DOHH2 (cell line): Measurements from ENCODE around the gene TEKTIP1.

Experiments
- CTCF ChIP-seq: fragments of 200-600 bp; sonication (generic); IDR thresholded peaks from one replicate; pipeline ENCODE4 v1.5.1; 2014; ENCODE audit warnings: antibody characterized with exemption, mild to moderate bottlenecking, low read depth, low read length; ENCODE audit not compliant: poor library complexity, severe bottlenecking
- EZH2phosphoT487 ChIP-seq: fragments of 200-600 bp; sonication (generic); IDR thresholded peaks from 2 replicates; pipeline ENCODE4 v1.6.1; 2017; ENCODE audit warnings: borderline replicate concordance, mild to moderate bottlenecking, antibody characterized with exemption, low read length, moderate library complexity, mixed read lengths

DNA sequence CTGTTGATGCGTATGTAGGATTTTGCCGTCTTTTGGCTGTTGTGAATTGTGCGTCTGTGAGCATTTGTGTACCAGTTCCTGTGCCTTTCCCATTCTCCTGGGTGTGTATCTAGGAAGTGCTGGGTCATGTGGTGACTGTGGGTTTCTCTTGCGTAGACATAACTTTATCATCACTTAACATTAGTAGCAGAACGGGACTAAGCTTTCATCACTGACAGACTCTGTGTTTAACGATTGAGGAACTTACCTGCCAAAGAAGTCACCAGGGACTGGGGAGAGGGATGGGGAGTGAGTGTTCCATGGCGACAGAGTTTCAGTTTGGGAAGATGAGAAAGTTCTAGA, 17.9 kb upstream of the TEKTIP1 start:
- TF ChIP-seq EZH2phosphoT487 (no peak), CTCF (no peak)
